GM18517 (cell line): ENCODE measurements around the gene SUCLG2.
"Not testable (repeated sequence)": the region's sequence is repeated elsewhere in the genome, so short reads cannot be mapped to it uniquely, and the experiment has no call there.

ENCODE experiments used
- ATAC-seq: cut with Tn5 transposase; IDR thresholded peaks from one replicate; pipeline ENCODE4 v1.9.1; 2021; ENCODE audit warnings: mild to moderate bottlenecking, moderate library complexity; ENCODE audit not compliant: unreplicated experiment

Gene SUCLG2

DNA sequence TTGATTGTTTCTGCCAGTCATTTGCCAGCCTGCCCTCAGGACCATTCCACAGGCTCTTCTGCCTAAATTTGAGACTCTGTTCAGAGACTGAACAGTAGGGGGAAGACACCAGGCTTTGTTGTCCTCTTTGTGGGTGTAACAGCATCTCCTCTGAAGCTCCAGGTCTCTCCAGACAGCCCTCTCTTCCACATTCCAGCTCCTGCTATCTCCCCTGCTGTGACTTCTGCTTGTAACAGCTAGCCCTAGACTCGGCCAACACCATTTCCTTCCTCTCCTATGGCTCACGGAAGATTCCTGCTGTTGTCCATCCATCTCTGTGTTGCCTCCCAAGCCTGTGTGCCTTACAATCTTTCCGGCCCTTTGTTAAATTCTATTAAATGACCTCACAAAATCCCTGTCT, 40.2 kb downstream of the SUCLG2 start:
- no peak for ATAC-seq

DNA sequence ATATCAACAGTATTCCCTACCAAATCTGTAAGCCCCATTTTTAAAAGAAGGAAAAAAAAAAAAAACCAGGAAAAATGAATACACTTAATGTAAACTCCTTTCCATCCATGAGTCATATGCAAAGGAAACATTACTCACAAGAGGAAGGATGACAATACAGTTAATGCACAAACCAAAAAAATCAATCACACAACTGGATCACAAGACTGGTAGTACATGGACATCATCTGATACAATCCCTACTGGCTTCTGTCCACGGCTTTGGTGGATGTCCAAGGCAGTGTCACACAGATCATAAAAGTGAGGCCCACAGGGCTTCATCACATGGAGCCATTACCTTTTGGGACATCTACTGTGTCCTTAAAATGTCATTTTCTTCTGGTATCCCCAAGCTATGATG, 44.0 kb downstream of the SUCLG2 start:
- ATAC-seq, result no peak

DNA sequence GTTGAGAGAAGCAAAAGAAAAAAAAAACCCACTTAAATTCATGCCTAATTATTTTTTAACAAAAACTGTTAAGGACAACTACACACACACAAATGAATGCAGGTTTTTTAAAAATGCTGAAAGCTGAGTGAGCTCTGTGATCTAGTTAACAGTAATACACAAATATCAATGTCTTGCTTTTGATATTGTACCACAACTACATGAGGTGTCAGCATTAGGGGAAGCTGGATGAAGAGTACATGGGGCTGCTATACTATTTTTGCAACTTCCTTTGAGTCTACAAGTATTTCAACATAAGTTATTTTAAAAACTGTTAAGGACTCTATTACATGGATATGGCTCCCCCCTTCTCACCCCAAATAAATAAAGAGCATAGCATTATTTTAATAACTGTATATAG, 44.7 kb downstream of the SUCLG2 start:
- ATAC-seq, result no peak

DNA sequence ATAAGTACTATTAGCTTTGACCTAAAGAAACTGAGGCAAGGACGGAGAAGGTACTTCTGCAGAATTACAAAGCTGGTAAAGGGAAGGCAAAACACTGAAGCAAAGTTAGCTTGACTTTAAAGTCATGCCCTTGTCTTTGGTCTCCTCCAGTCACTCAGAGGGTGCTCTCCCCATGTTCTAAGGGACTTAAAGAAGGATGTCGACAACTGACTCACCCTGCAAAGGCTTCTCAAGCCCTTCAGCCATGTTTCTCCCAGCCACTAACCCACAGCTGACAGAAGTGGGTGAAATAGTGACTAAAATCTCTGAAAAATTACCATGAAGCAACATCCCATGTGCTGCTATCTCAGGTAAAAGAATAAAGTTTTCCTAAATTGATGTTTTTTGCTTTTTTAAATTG, 46.4 kb downstream of the SUCLG2 start:
- no peak for ATAC-seq

DNA sequence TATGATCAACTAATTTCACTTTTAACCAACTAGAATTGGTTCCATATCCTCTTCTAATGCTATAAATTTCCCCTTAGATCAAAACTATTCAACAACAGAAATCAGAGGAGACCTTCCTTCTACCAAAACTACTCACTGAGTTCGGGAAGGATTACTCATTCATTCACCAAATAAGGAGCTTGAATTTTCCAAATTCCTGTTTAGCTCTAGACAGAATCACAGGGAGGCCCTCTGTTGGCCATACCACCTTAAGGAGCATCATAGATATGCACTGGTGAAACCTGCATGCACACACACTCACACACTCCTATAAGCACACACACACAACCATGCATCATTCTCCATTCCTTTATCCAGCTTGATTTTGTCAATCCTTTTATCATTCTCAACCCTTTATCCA, 49.0 kb downstream of the SUCLG2 start:
- no peak for ATAC-seq

DNA sequence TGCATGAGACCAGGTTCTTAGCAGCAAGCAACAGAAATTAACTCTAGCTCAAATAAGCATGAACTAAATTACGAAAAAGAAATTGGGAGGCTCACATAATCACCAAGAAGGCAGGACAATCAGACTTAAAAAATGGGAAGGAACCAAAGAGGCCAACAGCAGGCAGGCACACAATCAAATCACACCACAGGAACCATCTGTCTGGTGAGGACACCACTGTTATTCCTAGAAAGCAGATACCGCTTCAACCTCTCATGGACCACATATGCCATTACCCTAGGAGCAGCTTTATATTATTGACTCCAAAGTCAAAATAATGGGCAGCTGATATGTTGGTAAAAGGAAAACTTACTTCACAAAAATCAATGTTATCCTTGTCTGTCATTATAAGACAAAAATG, 51.6 kb downstream of the SUCLG2 start:
- no peak for ATAC-seq

DNA sequence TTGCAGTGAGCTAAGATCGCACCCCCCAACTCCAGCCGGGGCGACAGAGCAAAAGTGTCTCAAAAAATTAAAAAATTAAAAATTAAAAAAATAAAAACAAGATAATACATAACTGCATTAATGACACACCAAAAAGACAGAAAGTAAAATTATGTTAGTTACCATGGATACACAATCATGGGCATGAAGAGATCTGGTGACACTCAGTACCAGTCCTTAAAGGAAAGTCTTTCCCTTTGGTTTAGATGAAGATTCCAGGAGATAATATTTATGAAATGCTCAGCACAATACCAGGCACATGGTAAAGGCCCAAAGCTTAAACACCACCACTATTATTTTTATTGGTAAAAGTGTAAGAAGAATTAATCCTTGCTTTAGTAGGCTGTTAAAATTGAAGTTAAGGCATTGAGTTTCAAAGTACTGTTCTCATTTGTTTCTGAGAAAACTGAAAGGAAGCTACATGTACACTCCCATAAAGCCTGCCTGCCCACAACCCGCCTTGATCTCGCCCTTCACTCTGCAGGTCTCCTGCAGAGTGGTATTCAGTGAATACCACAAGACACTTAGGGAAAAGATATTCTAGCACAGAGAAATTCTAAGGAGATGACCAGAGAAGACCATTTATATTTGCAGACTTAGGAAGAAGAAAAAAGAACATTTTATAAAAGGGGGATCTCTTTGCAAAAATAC, 52.3 kb downstream of the SUCLG2 start:
- no peak for ATAC-seq

DNA sequence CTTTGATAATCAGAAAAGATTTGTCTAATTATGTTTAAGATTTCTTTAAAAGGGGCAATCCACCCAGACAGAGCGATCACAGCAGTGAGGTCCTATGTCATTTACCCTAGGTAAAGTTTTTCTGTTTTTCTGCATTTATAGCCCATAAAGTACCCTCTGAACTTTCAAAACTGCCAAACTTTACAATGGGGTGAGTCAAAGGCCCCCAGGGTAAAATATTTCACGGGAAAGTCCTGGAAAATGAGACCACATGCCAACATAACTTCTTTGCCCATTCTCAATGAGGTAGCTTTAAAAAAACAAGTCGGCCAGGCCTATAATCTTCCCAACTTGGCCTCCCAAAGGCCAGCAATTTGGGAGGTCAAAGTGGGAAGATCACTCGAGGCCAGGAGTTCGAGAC, 53.0 kb downstream of the SUCLG2 start:
- no peak for ATAC-seq

DNA sequence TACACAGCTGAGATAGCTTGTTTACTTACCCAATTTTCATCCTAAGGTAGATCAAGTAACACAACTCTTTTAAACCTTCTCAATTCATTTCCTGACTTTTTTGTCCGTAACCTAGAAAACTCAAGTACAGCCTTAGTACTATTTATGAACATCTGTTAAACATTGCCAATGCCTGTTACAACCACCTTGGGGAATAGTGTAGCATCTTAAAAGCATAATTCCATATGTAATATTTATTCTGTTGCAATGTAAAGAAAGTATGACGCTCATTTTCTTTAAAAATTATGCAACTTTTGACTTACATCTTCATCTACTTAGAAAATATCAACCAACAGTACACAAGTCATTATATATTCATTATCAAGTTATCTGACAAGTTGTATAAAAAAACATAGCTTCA, 54.6 kb downstream of the SUCLG2 start:
- ATAC-seq, result no peak

DNA sequence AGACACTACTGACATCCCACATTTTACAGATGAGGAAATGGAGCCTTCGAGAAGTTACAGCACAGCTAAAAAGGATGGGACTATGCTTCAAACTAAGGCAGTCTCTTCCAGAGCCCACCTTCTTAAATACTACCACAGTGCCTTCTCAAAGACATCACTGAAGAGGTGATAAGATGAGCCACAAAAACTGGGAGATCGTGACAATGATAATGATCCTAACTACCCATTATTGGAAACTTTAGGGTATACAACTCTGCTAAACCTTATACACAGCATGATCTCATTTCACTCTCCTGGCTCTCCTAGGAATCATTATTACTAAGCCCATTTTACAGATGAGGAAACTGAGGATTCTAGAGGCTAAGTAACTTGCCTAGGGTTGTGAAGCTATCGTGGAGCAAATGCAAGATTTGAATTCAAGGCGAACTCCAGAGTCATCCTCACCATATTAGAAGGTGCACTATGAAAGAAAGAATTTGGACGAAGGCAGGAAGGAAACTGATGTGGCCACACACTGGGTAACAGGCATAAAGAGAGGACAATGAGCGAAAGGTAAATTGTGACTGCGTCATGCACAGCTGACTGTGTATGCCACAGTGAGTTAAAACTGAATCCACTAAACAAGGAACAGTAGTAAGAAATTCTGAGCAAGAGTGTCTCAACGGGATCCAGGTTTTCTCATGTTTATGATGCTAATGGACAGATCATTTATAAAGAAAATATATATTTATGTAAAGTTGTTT, 55.4 kb downstream of the SUCLG2 start:
- no peak for ATAC-seq

DNA sequence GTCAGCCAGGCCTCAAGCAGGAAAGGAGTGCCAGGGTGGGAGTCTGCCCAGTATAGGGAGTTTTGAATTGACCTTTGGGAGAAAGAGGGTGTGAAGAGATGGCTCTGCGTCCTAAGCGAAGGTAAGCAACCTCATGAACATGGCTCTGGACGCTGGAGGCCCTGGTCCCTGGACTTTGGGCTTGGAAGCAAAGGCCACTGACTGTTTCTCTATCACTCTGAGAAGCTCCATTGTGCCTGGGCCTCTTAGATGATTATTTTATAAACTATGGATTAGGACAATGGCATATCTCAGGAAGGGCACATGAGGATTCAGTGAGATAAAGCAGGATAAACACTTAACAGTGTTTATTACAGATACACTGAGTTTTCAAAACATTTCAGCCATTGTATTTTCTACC, 59.0 kb downstream of the SUCLG2 start:
- no peak for ATAC-seq

DNA sequence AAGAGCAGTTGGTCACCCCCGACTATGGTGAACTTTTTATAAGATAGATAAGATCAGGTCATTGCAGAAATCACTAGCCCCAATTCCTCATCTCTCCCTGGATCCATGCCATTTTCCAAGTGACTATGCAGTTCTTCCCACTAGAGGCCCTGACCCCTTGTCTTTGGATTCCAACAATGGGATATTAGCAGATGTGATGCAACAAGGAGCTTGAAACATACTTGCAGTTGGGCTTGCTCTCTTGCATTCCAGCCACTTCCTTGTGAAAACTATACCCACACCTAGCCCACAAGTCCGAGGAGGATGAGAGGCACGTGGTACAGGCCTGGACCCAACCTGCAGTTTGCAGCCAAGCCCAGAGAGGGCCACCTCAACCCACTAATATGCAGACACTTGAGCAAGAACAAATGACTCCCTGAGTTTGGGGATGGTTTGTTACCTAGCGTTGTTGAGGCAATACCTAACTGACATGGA, 60.6 kb downstream of the SUCLG2 start:
- no peak for ATAC-seq

DNA sequence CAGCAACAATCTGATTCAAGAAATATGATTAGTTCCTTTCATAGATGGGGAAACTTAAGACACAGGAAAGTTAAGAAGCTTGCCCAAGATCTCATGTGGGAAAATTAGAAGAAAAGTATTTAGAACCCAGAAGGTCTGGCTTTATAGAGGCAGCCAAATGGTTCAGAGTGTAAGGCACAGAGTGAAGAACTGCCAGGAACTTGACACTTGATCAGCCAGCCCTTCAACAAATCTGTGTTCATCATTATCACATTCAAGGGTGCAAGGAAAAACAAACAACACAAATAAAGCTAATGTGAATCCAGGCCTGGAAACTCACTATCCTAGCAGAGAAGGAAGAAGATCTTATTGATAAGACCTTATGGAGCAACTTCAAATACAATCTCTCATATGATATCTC, 62.4 kb downstream of the SUCLG2 start:
- ATAC-seq, result no peak

DNA sequence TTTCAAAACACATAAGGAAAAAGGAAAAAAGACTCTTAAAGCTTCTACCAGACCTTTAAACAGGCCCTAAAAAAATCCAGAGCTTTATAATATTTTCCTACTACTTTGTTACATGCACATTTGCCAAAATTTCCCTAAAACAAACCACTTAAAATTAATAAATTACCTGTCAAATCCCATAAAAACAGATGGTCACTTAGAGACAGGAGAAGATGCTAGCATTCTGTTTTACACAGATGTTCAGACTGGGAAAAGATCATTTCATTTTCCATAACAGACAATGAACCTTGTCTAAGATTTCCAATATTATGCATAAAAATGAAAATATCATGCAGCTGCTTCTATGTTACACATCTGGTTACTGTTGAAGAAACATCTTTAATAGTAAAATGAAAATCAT, 66.6 kb downstream of the SUCLG2 start:
- ATAC-seq, result no peak

DNA sequence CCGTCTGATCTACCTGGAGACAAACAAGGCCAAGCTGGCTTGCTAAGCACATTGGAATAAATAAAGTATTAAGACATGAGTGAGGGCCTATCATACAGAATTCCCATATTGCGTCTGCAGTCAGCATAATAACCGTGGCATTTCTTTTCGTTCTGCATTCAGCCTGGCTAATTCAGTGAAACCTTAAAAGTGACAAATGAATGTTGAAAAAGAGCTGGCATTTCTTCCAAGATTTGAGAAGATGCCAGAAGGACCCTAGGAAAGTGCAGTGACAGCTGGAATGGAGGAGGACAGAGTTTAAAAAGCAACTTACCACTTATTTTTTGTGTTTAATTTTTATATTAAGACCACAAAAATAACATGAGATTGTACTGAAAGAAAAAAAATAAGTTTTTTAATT, 67.1 kb downstream of the SUCLG2 start:
- ATAC-seq, result no peak

DNA sequence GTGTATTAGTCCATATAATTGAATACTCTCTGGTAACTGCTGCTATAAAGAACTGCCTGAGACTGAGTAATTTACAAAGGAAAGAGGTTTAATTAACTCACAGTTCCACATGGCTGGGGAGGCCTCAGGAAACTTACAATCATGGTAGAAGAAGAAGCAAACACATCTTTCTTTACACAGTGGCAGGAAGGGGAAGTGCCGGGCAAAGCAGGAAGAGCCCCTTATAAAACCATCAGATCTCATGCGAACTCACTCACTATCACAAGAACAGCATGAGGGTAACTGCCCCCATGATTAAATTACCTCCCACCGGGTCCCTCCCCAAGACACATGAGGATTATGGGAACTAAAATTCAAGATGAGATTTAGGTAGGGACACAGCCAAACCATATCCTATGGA, 69.8 kb downstream of the SUCLG2 start:
- ATAC-seq, result not testable (repeated sequence)

DNA sequence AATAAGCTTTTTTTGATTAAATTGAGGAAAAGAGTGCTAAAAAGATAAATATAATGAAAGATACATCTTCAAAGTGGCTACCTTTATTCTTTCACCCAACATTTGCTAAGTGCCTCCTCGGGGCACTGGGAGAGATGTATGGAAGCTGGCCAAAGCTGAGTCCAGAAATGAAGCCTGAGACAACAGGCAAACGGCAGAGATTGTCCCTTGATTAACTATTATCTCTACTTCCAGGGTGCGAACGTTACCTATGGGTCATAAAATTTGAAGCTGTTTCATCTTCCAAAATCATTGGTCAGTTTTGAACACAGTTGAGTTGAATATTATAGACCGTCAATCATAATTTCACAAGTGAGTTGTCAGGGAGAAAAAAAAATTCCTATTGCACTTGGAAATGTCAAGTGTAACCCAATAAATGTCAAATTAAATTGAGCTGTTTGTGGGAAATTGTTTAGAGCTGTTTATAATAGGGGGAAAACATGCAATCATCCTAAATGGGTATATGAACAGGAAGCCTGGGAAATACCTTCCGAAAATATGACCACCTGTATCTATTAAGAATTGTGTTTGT, 73.9 kb downstream of the SUCLG2 start:
- no peak for ATAC-seq

DNA sequence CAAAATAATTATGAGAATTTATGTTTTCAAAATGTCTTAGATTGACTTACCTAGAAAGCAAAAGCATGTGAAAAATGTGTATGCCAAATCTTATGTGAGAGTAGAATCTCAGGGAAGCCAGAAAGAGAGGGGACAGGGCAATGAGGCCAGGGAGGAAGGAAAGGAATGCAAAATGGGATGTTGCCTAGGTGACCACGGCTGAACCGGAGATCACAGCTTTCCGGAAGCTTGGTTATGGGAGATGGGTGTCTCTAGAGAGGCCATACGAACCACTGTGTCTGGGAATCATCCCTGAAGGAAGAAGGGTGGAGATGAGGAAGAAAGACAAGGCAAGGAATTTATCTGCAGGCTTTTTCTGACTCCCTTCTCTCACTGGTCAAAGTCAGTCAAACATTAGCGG, 76.0 kb downstream of the SUCLG2 start:
- ATAC-seq, result no peak

DNA sequence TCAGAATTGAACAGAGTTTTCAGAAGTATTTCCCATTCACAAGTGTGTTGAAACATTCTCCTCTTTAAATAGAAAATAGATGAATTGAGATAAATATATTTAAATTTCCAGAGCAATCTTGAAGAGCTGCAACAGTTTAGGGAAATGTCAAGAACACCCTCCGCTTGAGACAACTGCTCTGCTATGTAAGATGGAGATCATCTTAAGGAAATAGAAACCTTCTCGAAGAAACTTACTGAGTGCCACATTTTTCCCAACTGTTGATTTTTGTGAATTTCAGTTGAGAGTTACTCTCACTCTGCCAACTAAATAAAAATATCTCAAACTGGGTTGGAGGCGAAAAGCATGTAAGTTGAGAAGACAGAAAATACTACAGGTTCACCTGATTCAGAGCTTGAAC, 78.0 kb downstream of the SUCLG2 start:
- no peak for ATAC-seq

DNA sequence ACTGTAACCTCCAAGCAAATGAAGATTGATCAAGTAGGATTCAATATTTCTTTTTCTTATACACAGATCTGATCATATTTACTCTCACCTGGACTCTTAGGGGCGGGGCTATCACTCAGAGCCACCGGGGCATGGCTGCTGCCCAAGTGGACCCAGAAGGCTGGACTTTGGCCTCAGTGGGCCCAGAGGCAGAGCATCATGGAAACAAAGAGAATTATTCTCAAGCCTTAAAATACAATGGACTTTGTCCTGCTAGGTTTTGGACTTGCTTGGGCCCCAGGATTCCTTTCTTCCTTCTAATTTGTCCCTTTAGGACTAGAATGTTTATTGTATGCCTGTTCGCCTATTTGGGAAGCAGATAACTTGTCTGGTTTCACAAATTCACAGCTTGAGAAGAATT, 85.1 kb downstream of the SUCLG2 start:
- no peak for ATAC-seq

DNA sequence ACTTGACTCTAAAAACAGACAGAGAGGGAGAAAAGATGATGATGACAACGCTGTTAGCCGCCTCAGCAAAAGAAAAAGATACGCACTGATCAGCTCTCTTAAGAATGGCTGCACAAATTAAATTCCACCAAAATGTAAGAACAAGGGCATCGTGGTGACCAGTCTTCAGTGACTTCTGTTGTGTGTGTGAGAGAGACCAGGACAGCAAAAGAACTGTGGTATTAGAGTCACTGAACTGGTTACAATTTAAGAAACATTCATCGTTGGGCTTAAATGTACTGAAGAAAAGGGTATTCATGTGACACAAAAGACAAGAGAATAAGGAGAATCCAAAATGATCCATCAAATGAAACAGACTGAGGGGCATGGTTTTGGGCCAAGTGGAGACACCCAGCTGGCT, 86.5 kb downstream of the SUCLG2 start:
- ATAC-seq, result no peak

DNA sequence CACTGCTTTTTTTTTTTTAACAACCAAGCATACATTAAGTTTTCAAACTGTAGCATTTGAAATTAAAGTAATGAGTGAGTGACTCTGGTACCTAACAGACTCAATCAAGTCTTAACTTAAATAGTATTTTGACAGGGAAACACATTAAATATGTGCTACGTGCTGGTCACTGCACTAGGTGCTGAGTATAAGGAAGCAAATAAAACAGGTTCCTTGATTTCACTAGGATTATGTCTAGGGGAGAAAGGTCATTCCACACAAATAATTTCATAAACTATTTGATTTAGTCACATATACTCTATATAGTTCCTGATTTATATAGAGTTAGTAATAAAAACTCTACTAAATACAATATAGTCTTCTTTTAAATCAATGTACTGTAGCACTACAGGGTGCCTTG, 89.4 kb downstream of the SUCLG2 start:
- no peak for ATAC-seq
